ENCODE data around the gene CHPF. TPM values are rescaled to one million over a fixed set of nuclear protein-coding genes. Genes with fewer than 3 reads are reported as not detected.

CHPF gene
- total and polyA plus RNA-seq, 4 donors, result 61.2 to 86.6 (median 76.6) TPM

DNA sequence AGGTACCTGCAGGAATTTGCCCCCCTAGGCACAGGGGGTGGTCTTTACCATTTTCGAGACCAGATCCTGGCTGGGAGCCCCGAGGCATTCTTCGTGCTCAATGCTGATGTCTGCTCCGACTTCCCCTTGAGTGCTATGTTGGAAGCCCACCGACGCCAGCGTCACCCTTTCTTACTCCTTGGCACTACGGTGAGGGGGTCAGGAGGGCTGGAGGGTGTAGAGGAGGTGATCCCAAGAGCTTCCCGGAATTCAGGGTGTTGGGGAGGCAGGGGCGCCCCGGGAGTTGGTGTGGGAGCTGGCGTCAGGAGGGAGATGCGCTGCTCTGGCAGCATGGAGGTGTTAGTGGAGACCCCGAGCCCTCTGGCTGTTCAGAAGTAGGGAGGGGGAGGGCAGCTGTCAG lies 41.8 kb downstream of the CHPF start:
- Histone ChIP-seq H3K36me3 (ENCODE audit: control insufficient read depth, insufficient read depth, low read length) (peaks cover 44% of the 10 kb centered on the region), H3K4me1 (ENCODE audit: control insufficient read depth, insufficient read depth, low read length) (peaks cover 36% of the 10 kb centered on the region), H3K4me3 (ENCODE audit: low read depth, low read length) (no peak overlapping the region), H3K9me3 (ENCODE audit: control insufficient read depth, insufficient read depth, low read length) (no peaks in the 10 kb centered on the region), H3K27ac (ENCODE audit: low read depth, low read length) (no peak overlapping the region), H3K27me3 (ENCODE audit: control insufficient read depth, insufficient read depth, low read length) (peaks cover 16% of the 10 kb centered on the region)
- 92% methylated on average over 12 of the region's 14 CpGs for WGBS (ENCODE audit: insufficient coverage)
- no peak for DNase-seq (ENCODE audit: low read depth in 4 of 6, low spot score in 6 of 6)

DNA sequence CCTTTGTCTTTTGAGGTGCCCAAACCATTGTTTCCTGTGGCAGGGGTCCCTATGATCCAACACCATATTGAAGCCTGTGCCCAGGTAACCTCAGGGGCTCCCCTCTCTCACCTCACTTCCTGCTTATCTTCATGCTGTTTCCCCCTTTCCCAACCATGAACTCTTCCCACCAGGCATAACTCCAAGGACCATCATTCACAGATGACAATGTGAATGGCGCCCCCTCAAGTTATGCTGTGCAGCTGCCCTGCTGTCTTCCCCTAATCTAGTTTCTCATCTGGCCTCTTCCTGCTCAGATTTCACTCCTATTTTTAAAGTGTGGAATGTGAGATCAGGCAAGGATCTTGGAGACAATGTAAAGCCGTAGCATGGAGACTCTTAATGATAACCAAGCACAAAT lies 43.5 kb downstream of the CHPF start:
- H3K27ac ChIP-seq (ENCODE audit: low read depth, low read length), result no peak overlapping the region
- H3K4me3 ChIP-seq (ENCODE audit: low read depth, low read length), result no peak overlapping the region
- peaks cover 27% of the 10 kb centered on the region for H3K36me3 ChIP-seq (ENCODE audit: control insufficient read depth, insufficient read depth, low read length)
- peaks cover 35% of the 10 kb centered on the region for H3K4me1 ChIP-seq (ENCODE audit: control insufficient read depth, insufficient read depth, low read length)
- H3K9me3 ChIP-seq (ENCODE audit: control insufficient read depth, insufficient read depth, low read length), result no peaks in the 10 kb centered on the region
- WGBS (ENCODE audit: insufficient coverage), result no CpG with 5 or more reads among the region's 2 CpGs
- no peak for DNase-seq (ENCODE audit: low read depth in 4 of 6, low spot score in 6 of 6)
- H3K27me3 ChIP-seq (ENCODE audit: control insufficient read depth, insufficient read depth, low read length), result peaks cover 34% of the 10 kb centered on the region

DNA sequence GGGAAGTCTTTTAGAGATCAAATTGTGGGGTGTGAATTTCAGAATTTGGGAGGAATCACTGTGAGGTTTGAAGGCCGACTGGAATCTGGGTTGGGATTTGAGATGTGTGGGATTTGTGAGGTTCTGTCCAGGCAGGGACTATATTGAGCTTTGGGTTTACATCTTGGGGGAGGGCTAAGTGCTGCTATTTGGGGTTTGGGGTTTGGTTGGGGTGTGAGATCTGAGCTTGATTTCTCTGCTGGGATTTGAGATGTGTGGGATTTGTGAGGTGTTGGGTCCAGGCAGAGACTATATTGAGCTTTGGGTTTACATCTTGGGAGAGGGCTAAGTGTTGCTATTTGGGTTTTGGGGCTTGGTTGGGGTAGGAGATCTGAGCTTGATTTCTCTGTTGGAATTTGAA lies 44.1 kb downstream of the CHPF start:
- Histone ChIP-seq H3K36me3 (ENCODE audit: control insufficient read depth, insufficient read depth, low read length) (peaks cover 21% of the 10 kb centered on the region), H3K9me3 (ENCODE audit: control insufficient read depth, insufficient read depth, low read length) (no peaks in the 10 kb centered on the region), H3K27me3 (ENCODE audit: control insufficient read depth, insufficient read depth, low read length) (peaks cover 39% of the 10 kb centered on the region), H3K4me3 (ENCODE audit: low read depth, low read length) (no peak overlapping the region), H3K4me1 (ENCODE audit: control insufficient read depth, insufficient read depth, low read length) (peaks cover 33% of the 10 kb centered on the region), H3K27ac (ENCODE audit: low read depth, low read length) (no peak overlapping the region)
- 94% methylated on average over 1 of the region's 1 CpG for WGBS (ENCODE audit: insufficient coverage)
- no peak for DNase-seq (ENCODE audit: low read depth in 4 of 6, low spot score in 6 of 6)

DNA sequence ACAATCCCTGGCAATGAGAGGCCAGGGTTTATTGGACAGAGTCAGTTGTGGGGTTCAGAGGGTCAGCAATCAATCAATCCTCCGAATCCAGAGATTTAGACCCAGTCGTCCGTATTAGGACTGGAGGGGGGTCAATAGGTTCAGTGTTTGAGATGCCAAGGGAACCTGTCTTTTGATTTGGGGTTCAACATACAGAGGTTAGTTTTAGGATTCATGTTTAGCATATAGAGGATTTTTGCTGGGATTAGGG lies 44.6 kb downstream of the CHPF start:
- 0% methylated on average over 3 of the region's 3 CpGs for WGBS (ENCODE audit: insufficient coverage)
- peak overlapping the region; percentile 76 for H3K4me3 ChIP-seq (ENCODE audit: low read depth, low read length)
- no peaks in the 10 kb centered on the region for H3K9me3 ChIP-seq (ENCODE audit: control insufficient read depth, insufficient read depth, low read length)
- H3K27ac ChIP-seq (ENCODE audit: low read depth, low read length), result peak overlapping the region; percentile 72
- peaks cover 43% of the 10 kb centered on the region for H3K27me3 ChIP-seq (ENCODE audit: control insufficient read depth, insufficient read depth, low read length)
- H3K4me1 ChIP-seq (ENCODE audit: control insufficient read depth, insufficient read depth, low read length), result peaks cover 33% of the 10 kb centered on the region
- DNase-seq (ENCODE audit: low read depth in 4 of 6, low spot score in 6 of 6), result no peak
- H3K36me3 ChIP-seq (ENCODE audit: control insufficient read depth, insufficient read depth, low read length), result peaks cover 15% of the 10 kb centered on the region

DNA sequence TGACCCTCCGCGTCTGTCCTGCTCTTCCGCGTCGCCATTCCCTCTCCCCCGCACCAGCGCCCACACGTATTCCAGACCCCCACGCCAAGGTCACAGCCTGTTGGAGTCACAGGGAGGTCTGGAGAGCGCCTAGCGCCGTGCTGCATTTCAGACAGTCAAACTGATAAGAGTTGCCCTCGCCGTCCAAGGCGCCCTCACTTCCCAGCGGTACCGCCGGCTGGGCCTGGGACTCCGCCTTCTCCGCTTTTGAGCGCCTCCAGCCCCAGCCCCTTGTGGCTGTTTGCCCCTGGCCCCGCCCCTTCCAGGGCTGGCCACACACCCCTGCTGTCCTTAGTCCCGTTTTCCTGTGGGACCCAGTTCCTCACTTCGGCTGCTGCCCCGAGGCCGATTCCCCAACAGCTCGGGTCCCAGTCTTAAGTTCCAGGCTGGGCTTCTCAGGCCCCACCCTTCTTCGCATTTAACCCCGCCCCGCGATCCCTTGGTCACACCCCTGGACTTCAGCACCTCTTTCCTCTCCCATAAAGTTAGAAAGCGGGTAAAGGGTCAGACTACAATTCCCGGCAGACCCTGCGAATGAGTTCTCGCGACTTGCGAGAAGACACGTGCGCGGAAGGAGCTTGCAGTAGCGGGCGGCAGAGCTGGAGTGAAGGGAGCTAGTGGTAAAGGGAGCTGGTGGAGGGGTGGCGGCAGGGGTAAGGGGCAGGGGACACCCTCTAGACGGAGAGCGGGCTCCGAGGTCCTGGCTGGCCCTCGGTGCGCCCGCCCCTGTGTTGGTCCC lies 45.1 kb downstream of the CHPF start, which contains the start of gene GMPPA:
TSS of gene GMPPA (plus strand) at position 612 of the 778 bp plus-strand sequence. CDS start 1,085 bp downstream, outside the sequence.
- WGBS (ENCODE audit: insufficient coverage), result under 1% methylated on average over 44 of the region's 49 CpGs
- DNase-seq (ENCODE audit: low read depth in 4 of 6, low spot score in 6 of 6), result peak; percentile 83 to 98 (median 88)
- peaks cover 10% of the 10 kb centered on the region for H3K36me3 ChIP-seq (ENCODE audit: control insufficient read depth, insufficient read depth, low read length)
- H3K9me3 ChIP-seq (ENCODE audit: control insufficient read depth, insufficient read depth, low read length), result no peaks in the 10 kb centered on the region
- H3K4me1 ChIP-seq (ENCODE audit: control insufficient read depth, insufficient read depth, low read length), result peaks cover 33% of the 10 kb centered on the region
- H3K27ac ChIP-seq (ENCODE audit: low read depth, low read length), result peak within 1 kb of the TSS; percentile 72
- peaks cover 43% of the 10 kb centered on the region for H3K27me3 ChIP-seq (ENCODE audit: control insufficient read depth, insufficient read depth, low read length)
- H3K4me3 ChIP-seq (ENCODE audit: low read depth, low read length), result peak within 1 kb of the TSS; percentile 76

DNA sequence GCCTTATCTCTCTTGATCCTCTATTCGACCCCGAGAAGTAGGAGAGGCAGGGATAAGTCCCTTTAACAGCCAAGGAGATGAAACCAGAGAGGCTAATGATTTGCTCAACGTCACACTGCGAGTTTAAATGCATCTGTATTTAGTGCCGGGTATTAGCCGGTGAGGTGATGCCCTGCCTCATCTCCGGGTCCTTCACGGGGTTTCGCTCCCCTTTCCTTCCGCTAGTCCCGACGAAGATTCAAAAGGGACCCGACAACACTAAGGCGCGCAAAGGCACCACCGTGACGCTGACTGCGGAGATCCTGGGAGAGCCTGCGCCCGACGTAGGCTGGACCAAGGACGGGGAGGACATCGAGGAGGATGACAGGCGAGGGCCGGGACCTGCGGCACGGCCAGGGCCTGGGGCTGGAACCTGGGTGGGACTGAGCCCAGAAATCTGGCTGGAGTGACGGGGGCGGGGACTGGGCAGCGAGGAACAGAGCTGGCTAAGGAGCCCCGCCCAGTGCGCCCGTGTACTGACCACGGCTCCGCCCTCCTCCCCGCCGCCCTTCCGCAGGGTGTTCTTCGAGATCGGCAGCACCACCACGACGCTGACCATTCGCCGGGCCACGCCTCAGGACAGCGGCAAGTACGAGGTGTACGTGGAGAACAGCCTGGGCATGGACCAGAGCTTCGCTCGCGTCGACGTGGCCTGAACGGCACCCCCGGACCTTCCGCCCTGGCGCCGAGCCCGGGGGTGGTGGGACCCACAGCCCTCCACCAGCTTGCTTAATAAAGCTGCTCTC lies 45.9 kb downstream of the CHPF start:
- peaks cover 33% of the 10 kb centered on the region for H3K4me1 ChIP-seq (ENCODE audit: control insufficient read depth, insufficient read depth, low read length)
- H3K36me3 ChIP-seq (ENCODE audit: control insufficient read depth, insufficient read depth, low read length), result peaks cover 12% of the 10 kb centered on the region
- peak overlapping the region; percentile 72 for H3K27ac ChIP-seq (ENCODE audit: low read depth, low read length)
- peak overlapping the region; percentile 76 for H3K4me3 ChIP-seq (ENCODE audit: low read depth, low read length)
- peaks cover 43% of the 10 kb centered on the region for H3K27me3 ChIP-seq (ENCODE audit: control insufficient read depth, insufficient read depth, low read length)
- H3K9me3 ChIP-seq (ENCODE audit: control insufficient read depth, insufficient read depth, low read length), result no peaks in the 10 kb centered on the region
- peak in 1 of 6 donors; percentile 62 for DNase-seq (ENCODE audit: low read depth in 4 of 6, low spot score in 6 of 6)
- WGBS (ENCODE audit: insufficient coverage), result 3% methylated on average over 59 of the region's 59 CpGs

DNA sequence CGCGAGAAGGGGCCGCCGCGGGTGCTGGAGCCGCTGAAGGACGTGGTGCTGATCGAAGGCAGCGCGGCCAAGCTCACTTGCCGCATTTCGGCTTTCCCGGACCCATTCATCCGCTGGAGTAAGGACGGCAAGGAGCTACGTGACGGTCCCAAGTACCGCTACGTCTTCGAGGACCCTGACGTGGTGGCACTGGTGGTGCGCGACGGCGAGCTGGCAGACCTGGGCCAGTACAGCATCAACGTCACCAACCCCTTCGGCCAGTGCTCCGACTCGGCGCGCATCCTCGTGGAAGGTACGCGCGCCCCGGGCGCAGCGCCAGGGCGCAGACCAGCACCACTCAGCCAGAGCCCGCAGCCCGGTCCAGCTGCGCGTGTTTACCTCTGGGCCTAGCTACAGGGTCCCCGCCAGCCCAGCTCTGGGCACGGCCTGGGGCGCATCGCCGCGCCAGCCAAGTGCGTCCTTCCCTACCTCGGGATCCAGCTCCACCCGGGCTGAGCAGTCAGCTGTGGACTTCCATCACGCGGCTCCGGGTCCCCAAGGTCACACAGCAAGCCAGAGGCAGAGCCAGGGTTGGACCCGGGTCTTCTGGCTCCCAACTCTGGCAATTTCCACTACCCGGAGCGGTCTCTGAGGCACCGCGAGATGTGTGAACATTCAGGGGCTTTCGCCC lies 46.6 kb downstream of the CHPF start:
- peaks cover 16% of the 10 kb centered on the region for H3K36me3 ChIP-seq (ENCODE audit: control insufficient read depth, insufficient read depth, low read length)
- peak in 2 of 6 donors; percentile 29 to 30 for DNase-seq (ENCODE audit: low read depth in 4 of 6, low spot score in 6 of 6)
- no peak overlapping the region for H3K4me3 ChIP-seq (ENCODE audit: low read depth, low read length)
- no peak overlapping the region for H3K27ac ChIP-seq (ENCODE audit: low read depth, low read length)
- peaks cover 43% of the 10 kb centered on the region for H3K27me3 ChIP-seq (ENCODE audit: control insufficient read depth, insufficient read depth, low read length)
- WGBS (ENCODE audit: insufficient coverage), result 9% methylated on average over 61 of the region's 61 CpGs
- H3K9me3 ChIP-seq (ENCODE audit: control insufficient read depth, insufficient read depth, low read length), result no peaks in the 10 kb centered on the region
- peaks cover 33% of the 10 kb centered on the region for H3K4me1 ChIP-seq (ENCODE audit: control insufficient read depth, insufficient read depth, low read length)

DNA sequence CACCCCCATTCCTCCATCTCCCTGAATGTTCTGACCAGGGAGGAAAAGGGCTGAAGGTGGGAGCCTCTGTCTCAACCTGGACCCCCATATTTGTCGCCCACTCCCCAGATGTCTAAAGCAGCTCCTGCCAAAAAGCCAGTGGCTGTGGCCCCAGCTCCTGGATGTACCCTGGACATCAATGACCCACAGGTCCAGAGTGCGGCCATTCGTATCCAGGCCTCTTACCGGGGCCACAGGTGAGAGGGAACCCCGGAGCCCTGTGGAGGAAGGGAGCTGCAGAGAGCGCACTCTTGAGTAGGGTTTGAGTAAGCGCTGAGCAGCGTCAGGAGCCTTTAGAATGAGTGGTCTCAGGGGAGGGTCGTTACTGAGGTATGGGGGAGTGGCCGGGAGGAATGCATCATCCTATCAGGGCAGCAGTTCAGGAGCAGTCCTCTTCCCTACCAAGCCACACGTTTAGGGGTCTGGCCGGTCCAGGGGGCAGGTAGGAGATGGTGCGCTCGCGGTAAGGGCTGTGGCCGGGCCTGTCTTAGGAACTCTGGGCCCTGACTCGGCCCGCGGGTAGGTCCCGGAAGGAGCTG lies 47.3 kb downstream of the CHPF start:
- Histone ChIP-seq H3K36me3 (ENCODE audit: control insufficient read depth, insufficient read depth, low read length) (peaks cover 19% of the 10 kb centered on the region), H3K9me3 (ENCODE audit: control insufficient read depth, insufficient read depth, low read length) (no peaks in the 10 kb centered on the region), H3K4me3 (ENCODE audit: low read depth, low read length) (no peak overlapping the region), H3K27me3 (ENCODE audit: control insufficient read depth, insufficient read depth, low read length) (peaks cover 43% of the 10 kb centered on the region), H3K27ac (ENCODE audit: low read depth, low read length) (no peak overlapping the region), H3K4me1 (ENCODE audit: control insufficient read depth, insufficient read depth, low read length) (peaks cover 36% of the 10 kb centered on the region)
- WGBS (ENCODE audit: insufficient coverage), result 15% methylated on average over 17 of the region's 20 CpGs
- peak in 1 of 6 donors; percentile 40 for DNase-seq (ENCODE audit: low read depth in 4 of 6, low spot score in 6 of 6)

DNA sequence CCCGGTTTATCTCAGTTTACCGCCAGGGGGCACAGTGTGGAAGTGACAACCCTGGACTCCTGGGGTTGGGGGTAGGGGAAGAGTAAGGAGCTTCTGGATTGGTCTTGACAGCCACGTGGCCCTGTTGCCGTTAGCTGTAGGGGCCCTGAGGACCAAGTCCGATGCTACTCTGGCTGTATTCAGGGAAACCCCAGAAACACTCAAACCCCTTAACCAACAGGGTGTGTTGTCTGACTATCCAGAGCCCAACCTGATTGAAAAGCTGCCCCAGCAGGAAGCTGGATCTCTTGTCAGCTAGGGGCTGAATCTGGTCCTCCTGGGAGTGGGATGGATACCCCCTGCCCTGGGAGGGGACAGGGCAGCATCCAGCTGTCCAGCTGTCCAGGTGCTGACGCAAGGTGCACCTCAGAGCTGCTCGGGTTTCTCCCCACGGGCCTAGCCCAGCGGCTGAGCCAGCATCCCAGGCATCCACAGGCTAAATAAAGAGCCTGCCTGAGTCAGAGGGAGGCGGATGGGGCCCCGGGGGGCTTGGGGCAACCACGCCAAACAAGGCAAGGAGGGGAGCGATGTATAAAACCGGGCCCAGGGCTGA lies 48.0 kb downstream of the CHPF start:
- Histone ChIP-seq H3K27ac (ENCODE audit: low read depth, low read length) (no peak overlapping the region), H3K4me3 (ENCODE audit: low read depth, low read length) (no peak overlapping the region), H3K27me3 (ENCODE audit: control insufficient read depth, insufficient read depth, low read length) (peaks cover 43% of the 10 kb centered on the region), H3K9me3 (ENCODE audit: control insufficient read depth, insufficient read depth, low read length) (no peaks in the 10 kb centered on the region), H3K36me3 (ENCODE audit: control insufficient read depth, insufficient read depth, low read length) (peaks cover 23% of the 10 kb centered on the region), H3K4me1 (ENCODE audit: control insufficient read depth, insufficient read depth, low read length) (peaks cover 36% of the 10 kb centered on the region)
- peak in 2 of 6 donors; percentile 83 to 84 for DNase-seq (ENCODE audit: low read depth in 4 of 6, low spot score in 6 of 6)
- WGBS (ENCODE audit: insufficient coverage), result 28% methylated on average over 11 of the region's 14 CpGs

All from spinal cord (tissue), 10 donors.